IMR-90 (cell line): ENCODE results near the gene RNF138. TPM values are rescaled to one million over a fixed set of nuclear protein-coding genes. Genes with fewer than 3 reads are reported as not detected.
A peak's percentile ranks its signal among the peaks of the same experiment; 100 is the strongest.

Source experiments
- ATAC-seq: fragments of 200-7000 bp; cut with Tn5 transposase; 2 replicates; pipeline ENCODE4 v1.9.1; 2020; ENCODE audit warnings: low read depth, mild to moderate bottlenecking, moderate library complexity
- BruUV-seq: library from RNA; stranded (reverse); fragments of 400-500 nt; replicated peaks from 2 replicates; lab custom pipeline; 2021; lab: Mats Ljungman, UMichigan
- CTCF ChIA-PET: fragments of 300-600 bp; formaldehyde crosslinking; extraction: SDS; loops from one replicate; lab custom pipeline; 2021; ENCODE audit warnings: antibody characterized with exemption; lab: Yijun Ruan, JAX
- POLR2A ChIA-PET: fragments of 300-600 bp; sonication (Branson Sonifier 250); formaldehyde crosslinking; loops from one replicate; lab custom pipeline; 2022; ENCODE audit warnings: antibody characterized with exemption; ENCODE audit not compliant: unreplicated experiment; lab: Charles Lee
- DNase-seq: peaks from one replicate; pipeline ENCODE4 v3.0.0; 2013
- H2AFZ ChIP-seq: replicated peaks from 2 replicates; pipeline ENCODE3; 2013; ENCODE audit warnings: low read length, mild to moderate bottlenecking; ENCODE audit not compliant: poor library complexity
- H2AK5ac ChIP-seq: 2 replicates; pipeline ENCODE4 v1.6.1; 2013; ENCODE audit warnings: low read depth, low read length, inconsistent platforms
- H2AK9ac ChIP-seq: replicated peaks from 2 replicates; pipeline ENCODE3; 2013; ENCODE audit warnings: mild to moderate bottlenecking, low read depth, low read length, moderate library complexity; ENCODE audit not compliant: poor library complexity
- H2BK120ac ChIP-seq: 2 replicates; pipeline ENCODE4 v1.6.1; 2013; ENCODE audit warnings: low read depth, low read length, inconsistent platforms
- H2BK15ac ChIP-seq: 3 replicates; pipeline ENCODE4 v1.6.1; 2013; ENCODE audit warnings: low read depth, low read length, inconsistent platforms
- H2BK20ac ChIP-seq: 2 replicates; pipeline ENCODE4 v1.6.1; 2013; ENCODE audit warnings: low read depth, mild to moderate bottlenecking, inconsistent platforms, low read length, moderate library complexity
- H2BK5ac ChIP-seq: 2 replicates; pipeline ENCODE4 v1.6.1; 2013; ENCODE audit warnings: mild to moderate bottlenecking, low read depth, low read length, inconsistent platforms; ENCODE audit not compliant: poor library complexity, severe bottlenecking
- H3K14ac ChIP-seq: replicated peaks from 2 replicates; pipeline ENCODE4 v1.6.1; 2013; ENCODE audit warnings: low read depth, low read length, inconsistent platforms
- H3K18ac ChIP-seq: 2 replicates; pipeline ENCODE4 v1.6.1; 2013; ENCODE audit warnings: low read depth, low read length, control low read depth
- H3K23ac ChIP-seq: 2 replicates; pipeline ENCODE4 v1.6.1; 2013; ENCODE audit warnings: low read depth, low read length, inconsistent platforms
- H3K27ac ChIP-seq: 2 replicates; pipeline ENCODE4 v1.5.1; 2013; ENCODE audit warnings: mild to moderate bottlenecking, control low read depth, low read length; ENCODE audit not compliant: insufficient read depth
- H3K27me3 ChIP-seq: 2 replicates; pipeline ENCODE4 v1.6.1; 2013; ENCODE audit warnings: low read length; ENCODE audit not compliant: control insufficient read depth, insufficient read depth
- H3K36me3 ChIP-seq: 2 replicates; pipeline ENCODE4 v1.6.1; 2013; ENCODE audit warnings: low read length, mixed read lengths; ENCODE audit not compliant: control insufficient read depth, insufficient read depth
- H3K4ac ChIP-seq: 2 replicates; pipeline ENCODE4 v1.6.1; 2013; ENCODE audit warnings: low read depth, low read length, inconsistent platforms
- H3K4me1 ChIP-seq: 2 replicates; pipeline ENCODE4 v1.6.1; 2013; ENCODE audit warnings: low read length, mixed read lengths; ENCODE audit not compliant: control insufficient read depth, insufficient read depth
- H3K4me2 ChIP-seq: 2 replicates; pipeline ENCODE4 v1.6.1; 2013; ENCODE audit warnings: low read depth, mild to moderate bottlenecking, control low read depth, low read length, moderate library complexity
- H3K4me3 ChIP-seq: 2 replicates; pipeline ENCODE4 v1.5.1; 2013; ENCODE audit warnings: low read depth, mild to moderate bottlenecking, control low read depth, low read length, moderate library complexity; ENCODE audit not compliant: insufficient read depth
- H3K56ac ChIP-seq: 2 replicates; pipeline ENCODE4 v1.6.1; 2013; ENCODE audit warnings: low read length, inconsistent platforms; ENCODE audit not compliant: insufficient read depth; ENCODE audit errors: extremely low read depth
- H3K79me1 ChIP-seq, 2 experiments: 2 replicates each; pipeline ENCODE4 v1.6.1; 2013; ENCODE audit warnings: low read length in 2 of 2, inconsistent platforms in 1 of 2, low read depth in 1 of 2
- H3K9ac ChIP-seq: 2 replicates; pipeline ENCODE4 v1.6.1; 2013; ENCODE audit warnings: low read depth, low read length, control low read depth
- H3K9me1 ChIP-seq: 2 replicates; pipeline ENCODE4 v1.6.1; 2013; ENCODE audit warnings: low read length, inconsistent platforms; ENCODE audit not compliant: insufficient read depth
- H3K9me3 ChIP-seq: 2 replicates; pipeline ENCODE4 v1.6.1; 2013; ENCODE audit warnings: low read length; ENCODE audit not compliant: control insufficient read depth, insufficient read depth
- H4K20me1 ChIP-seq: 2 replicates; pipeline ENCODE4 v1.6.1; 2013; ENCODE audit warnings: low read length, inconsistent platforms; ENCODE audit not compliant: insufficient read depth
- H4K5ac ChIP-seq: 2 replicates; pipeline ENCODE4 v1.6.1; 2013; ENCODE audit warnings: mild to moderate bottlenecking, low read depth, low read length, control low read depth
- H4K8ac ChIP-seq, 2 experiments: 2 replicates each; pipeline ENCODE4 v1.6.1; 2013; ENCODE audit warnings: low read depth in 2 of 2, low read length in 2 of 2, control low read depth in 1 of 2, inconsistent platforms in 1 of 2
- H4K91ac ChIP-seq: 2 replicates; pipeline ENCODE4 v1.6.1; 2013; ENCODE audit warnings: low read depth, low read length, inconsistent platforms; ENCODE audit not compliant: insufficient read depth
- CTCF ChIP-seq: conservative IDR thresholded peaks from 2 replicates; pipeline ENCODE4 v1.5.1; 2012; ENCODE audit warnings: mild to moderate bottlenecking, low read depth, low read length, improper control_type of control experiment
- ELK1 ChIP-seq: fragments of 150-350 bp; IDR thresholded peaks from 2 replicates; pipeline ENCODE4 v1.6.1; 2016; ENCODE audit warnings: low read depth, mild to moderate bottlenecking, low read length, moderate library complexity, borderline replicate concordance
- MXI1 ChIP-seq: IDR thresholded peaks from 2 replicates; pipeline ENCODE4 v1.6.1; 2012; ENCODE audit warnings: low read depth, mild to moderate bottlenecking, low read length, moderate library complexity, borderline replicate concordance
- POLR2A ChIP-seq: IDR thresholded peaks from 2 replicates; pipeline ENCODE4 v1.6.1; 2012; ENCODE audit warnings: mild to moderate bottlenecking, low read depth, low read length
- RAD21 ChIP-seq: IDR thresholded peaks from 2 replicates; pipeline ENCODE4 v1.6.1; 2012; ENCODE audit warnings: low read length, improper control_type of control experiment
- WGBS, 2 experiments: methylation state at CpG; one replicate each; pipeline versions ENCODE4 v1.1.5 to v1.1.7; 2013; ENCODE audit warnings: missing lambda C conversion rate in 2 of 2; ENCODE audit not compliant: insufficient read length in 1 of 2; ENCODE audit errors: extremely low coverage in 2 of 2; 5-methylcytosine and 5-hydroxymethylcytosine counted together
- dilution Hi-C: fragments of 300-500 bp; cut with HindIII; formaldehyde crosslinking; loops from one replicate; pipeline ENCODE4 v1.14.3; 2018; ENCODE audit warnings: low sequenced_read_pairs; ENCODE audit not compliant: unreplicated experiment
- in situ Hi-C: fragments of 300-500 bp; cut with MboI; formaldehyde crosslinking; loops from 3 replicates; pipeline ENCODE4 v1.14.3; 2019; ENCODE audit warnings: low sequenced_read_pairs, inconsistent platforms, mixed read lengths
- intact Hi-C: fragments of 100-400 bp; cut with micrococcal nuclease; formaldehyde crosslinking; loops from 2 replicates; pipeline ENCODE4 v1.10.0; 2022
- polyA plus RNA-seq, 3 experiments: library from polyadenylated mRNA; depleted of rRNA; stranded (reverse); fragments of >200 nt; gene quantifications; 2 replicates each; pipeline ENCODE4 v1.2.3, GENCODE V29; 2012; ENCODE audit warnings: low replicate concordance in 1 of 3
- total RNA-seq: library from RNA; depleted of rRNA; stranded (reverse); fragments of >200 nt; gene quantifications from 2 replicates; pipeline ENCODE4 v1.2.3, GENCODE V29; 2012

Gene RNF138
- total and polyA plus RNA-seq, 2 of the 4 experiments (the other 2 are of a cell fraction), result 18.1 to 36.0 TPM

- TF ChIP-seq ELK1, result no peak
- TF ChIP-seq MXI1, result peak; percentile 78
- TF ChIP-seq RAD21, result no peak
These were observed 888 bp downstream of the RNF138 start (continued) for GRCh38 chr18:32092422-32093101.

- peaks cover 0 to 23% of the 10 kb centered on the region in 2 experiments; a peak in 3 of 4 replicates for H3K79me1 ChIP-seq
- ChIA-PET POLR2A (no interaction called here), CTCF (no interaction called here)
- peak overlapping the region; percentile 45; the same call in 1 of the 2 replicates for H3K4ac ChIP-seq
- peaks cover 9% of the 10 kb centered on the region for H4K20me1 ChIP-seq
- no peak overlapping the region for H2BK20ac ChIP-seq
- in situ Hi-C loops (no loop called here), intact Hi-C loops (loop anchor here (2.0 to 10.0 kb wide), 3 partner anchors 66 to 292 kb away; partner anchors contain the start of gene TRAPPC8), dilution Hi-C loops (no loop called here)
- H3K4me3 ChIP-seq, result peak overlapping the region; percentile 100
- WGBS, 2 experiments, result 0% methylated on average over 2 of the region's 32 CpGs; no CpG with 5 or more reads in 1 of the 2 experiments
- H3K14ac ChIP-seq, result peak overlapping the region; percentile 77
- BruUV-seq, result no TSS peak
- H2AFZ ChIP-seq, result peak overlapping the region; percentile 98
- H2BK5ac ChIP-seq, result peak overlapping the region; percentile 4
- DNase-seq, result peak; percentile 58
- H2BK120ac ChIP-seq, result no peak overlapping the region
- H3K27me3 ChIP-seq, result no peaks in the 10 kb centered on the region
- H2AK5ac ChIP-seq, result no peak overlapping the region
- H3K9me1 ChIP-seq, result peaks cover 2% of the 10 kb centered on the region; the same call in 1 of the 2 replicates
- peak overlapping the region; percentile 86; the same call in 1 of the 2 replicates for H3K23ac ChIP-seq
- no peak overlapping the region for H3K18ac ChIP-seq
- peak overlapping the region; percentile 95 for H3K9ac ChIP-seq
- H3K36me3 ChIP-seq, result peaks cover 2% of the 10 kb centered on the region; the same call in 1 of the 2 replicates
- peak overlapping the region; percentile 92 for H3K27ac ChIP-seq
- ATAC-seq, result peak; percentile 8
- H4K5ac ChIP-seq, result no peak overlapping the region
- peak overlapping the region; percentile 77 for H3K4me2 ChIP-seq
- no peaks in the 10 kb centered on the region for H3K4me1 ChIP-seq
- peak overlapping the region; percentile 77 for H3K56ac ChIP-seq
- no peaks in the 10 kb centered on the region for H3K9me3 ChIP-seq
- TF ChIP-seq POLR2A, result 0 out of 2 replicates have a peak, but pooled peaks have one; percentile 7
- no peak for TF ChIP-seq CTCF
- H2AK9ac ChIP-seq, result peak overlapping the region; percentile 46
- no peak overlapping the region for H4K91ac ChIP-seq
- no peak overlapping the region for H2BK15ac ChIP-seq
- H4K8ac ChIP-seq, result no peak overlapping the region; a peak in 1 of 4 replicates
These were observed 1.4 kb downstream of the RNF138 start for GRCh38 chr18:32093102-32093511.
